Subcutaneous abdominal adipose tissue (tissue), 5 donors: ENCODE data around the gene DDX51.

Experiments used
- H3K27ac ChIP-seq: one replicate; pipeline ENCODE4 v1.7.0; 2013; ENCODE audit warnings: low read depth, mild to moderate bottlenecking, inconsistent platforms, low read length, moderate library complexity
- H3K27me3 ChIP-seq, 5 donors: one replicate each; pipeline ENCODE4 v1.7.0; 2013; ENCODE audit warnings: low read length in 5 of 5, inconsistent platforms in 1 of 5; ENCODE audit not compliant: control insufficient read depth in 5 of 5, insufficient read depth in 4 of 5
- H3K36me3 ChIP-seq, 5 donors: one replicate each; pipeline ENCODE4 v1.7.0; 2013; ENCODE audit warnings: low read length in 5 of 5; ENCODE audit not compliant: control insufficient read depth in 5 of 5, insufficient read depth in 5 of 5
- H3K4me1 ChIP-seq, 5 donors: one replicate each; pipeline ENCODE4 v1.7.0; 2013; ENCODE audit warnings: low read length in 5 of 5, mild to moderate bottlenecking in 3 of 5, moderate library complexity in 1 of 5; ENCODE audit not compliant: control insufficient read depth in 5 of 5, insufficient read depth in 5 of 5
- H3K4me3 ChIP-seq, 5 donors: one replicate each; pipeline ENCODE4 v1.7.0; 2013; ENCODE audit warnings: low read length in 5 of 5, low read depth in 1 of 5
- H3K9ac ChIP-seq, 5 donors: one replicate each; pipeline ENCODE4 v1.7.0; 2013; ENCODE audit warnings: low read length in 5 of 5, mild to moderate bottlenecking in 4 of 5, moderate library complexity in 3 of 5
- H3K9me3 ChIP-seq, 5 donors: one replicate each; pipeline ENCODE4 v1.7.0; 2013; ENCODE audit warnings: low read length in 5 of 5; ENCODE audit not compliant: control insufficient read depth in 5 of 5
- donor health status: healthy.
- donor health status: healthy.
- donor health status: healthy.
- donor health status: healthy.
- donor health status: healthy.

The DDX51 gene

DNA sequence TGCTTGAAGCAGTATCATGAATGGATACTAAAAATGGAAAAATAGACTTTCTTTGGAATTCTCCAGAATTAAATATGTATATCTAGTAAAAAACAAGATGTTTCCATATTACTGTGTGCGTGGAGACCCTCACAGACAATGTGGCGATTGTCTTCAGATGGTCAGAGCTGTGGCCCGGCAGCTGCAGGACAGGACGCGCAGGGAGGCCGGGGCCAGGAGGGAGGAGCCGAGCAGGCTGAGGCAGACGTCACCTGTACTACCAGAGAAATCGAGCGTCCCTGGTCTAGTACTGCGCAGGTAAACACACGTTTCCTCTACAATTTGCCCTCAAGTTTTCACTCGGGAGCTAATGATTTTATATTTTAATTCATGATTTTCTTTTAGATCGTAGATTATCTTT is 22.8 kb downstream of the DDX51 start:
- peaks cover 8 to 87% (median 70%) of the 10 kb centered on the region in 5 donors for H3K36me3 ChIP-seq
- no peak overlapping the region for H3K4me3 ChIP-seq
- no peaks in the 10 kb centered on the region for H3K4me1 ChIP-seq
- no peak overlapping the region for H3K27ac ChIP-seq
- H3K9ac ChIP-seq: no peak overlapping the region
- H3K9me3 ChIP-seq: no peaks in the 10 kb centered on the region
- H3K27me3 ChIP-seq: no peaks in the 10 kb centered on the region

DNA sequence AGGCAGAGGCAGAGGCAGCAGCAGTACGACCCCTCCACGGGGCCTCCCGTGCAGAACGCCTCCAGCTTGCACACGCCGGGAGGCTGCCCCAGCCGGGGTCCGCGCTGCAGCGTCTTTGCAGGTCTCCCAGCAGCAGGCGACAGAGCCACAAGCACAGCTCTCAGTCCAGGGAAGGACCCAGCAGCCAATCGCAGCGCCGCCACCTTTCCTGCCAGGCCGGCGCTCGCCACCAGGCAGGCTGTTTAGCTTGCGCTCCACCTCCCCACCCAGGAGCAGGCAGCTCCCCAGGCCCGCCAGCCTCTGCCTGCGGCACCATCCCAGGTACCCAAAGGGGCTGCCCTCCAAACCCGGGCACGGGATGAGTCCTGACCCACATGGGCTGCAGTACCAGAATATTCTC is 25.2 kb downstream of the DDX51 start:
- no peak overlapping the region for H3K4me3 ChIP-seq
- no peaks in the 10 kb centered on the region for H3K9me3 ChIP-seq
- H3K9ac ChIP-seq: no peak overlapping the region
- H3K27me3 ChIP-seq: no peaks in the 10 kb centered on the region
- no peak overlapping the region for H3K27ac ChIP-seq
- H3K36me3 ChIP-seq: peaks cover 8 to 88% (median 66%) of the 10 kb centered on the region in 5 donors
- H3K4me1 ChIP-seq: no peaks in the 10 kb centered on the region

DNA sequence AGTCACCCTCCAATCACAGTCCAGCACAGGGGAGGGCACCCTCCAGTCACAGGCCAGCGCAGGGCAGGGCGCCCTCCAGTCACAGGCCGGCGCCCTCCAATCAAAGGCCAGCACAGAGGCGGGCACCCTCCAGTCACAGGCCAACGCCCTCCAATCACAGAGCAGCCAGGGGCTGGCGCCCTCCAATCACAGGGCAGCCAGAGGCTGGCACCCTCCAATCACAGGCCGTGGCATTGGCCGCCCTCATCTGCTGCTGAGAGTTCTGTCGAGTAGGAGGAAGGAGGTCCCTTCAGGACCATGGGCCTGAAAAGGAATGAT is 26.6 kb downstream of the DDX51 start:
- Histone ChIP-seq H3K4me3 (no peak overlapping the region), H3K36me3 (peaks cover 9 to 92% (median 73%) of the 10 kb centered on the region in 5 donors), H3K27me3 (no peaks in the 10 kb centered on the region), H3K27ac (no peak overlapping the region), H3K9me3 (no peaks in the 10 kb centered on the region), H3K9ac (no peak overlapping the region), H3K4me1 (no peaks in the 10 kb centered on the region)

DNA sequence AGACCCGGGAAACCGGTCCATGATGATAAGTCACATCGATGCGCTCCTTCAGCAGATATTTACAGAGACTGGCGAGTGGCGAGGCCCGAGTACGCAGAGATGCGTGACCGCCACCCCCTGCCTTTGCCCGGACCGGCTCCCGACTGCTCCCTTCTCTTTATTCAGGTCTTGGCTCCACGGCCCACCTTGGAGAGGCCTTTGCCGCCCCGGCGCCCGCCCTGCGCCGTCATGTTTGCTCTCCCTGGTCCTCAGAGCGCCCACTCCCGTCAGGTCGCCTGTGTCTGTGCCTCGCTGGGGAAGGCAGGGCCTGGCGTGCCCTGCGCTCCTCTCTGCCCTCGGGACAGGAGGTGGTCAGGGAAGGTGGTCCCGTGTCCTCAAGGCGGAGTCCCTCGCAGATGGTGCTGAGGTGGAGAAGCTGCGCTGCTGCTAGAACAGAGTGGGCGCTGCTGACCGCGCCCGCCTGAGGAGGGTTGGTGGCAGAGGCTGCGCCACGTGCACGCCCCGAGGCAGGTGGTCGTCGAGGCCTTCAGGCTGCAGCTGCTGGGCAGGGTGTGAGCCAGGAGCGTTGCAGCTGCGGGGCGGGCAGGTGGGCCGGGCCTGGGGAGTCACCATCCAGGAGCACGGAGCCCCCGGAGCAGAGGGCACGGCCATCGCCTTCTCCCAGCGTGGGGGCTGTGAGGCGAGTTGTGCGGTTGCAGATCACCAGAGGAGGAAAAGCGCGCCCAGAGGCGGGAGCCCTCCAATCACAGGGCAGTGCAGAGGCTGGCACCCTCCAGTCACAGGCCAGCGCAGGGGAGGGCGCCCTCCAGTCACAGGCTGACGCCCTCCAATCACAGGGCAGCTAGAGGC is 27.2 kb downstream of the DDX51 start:
- Histone ChIP-seq H3K36me3 (peaks cover 9 to 89% (median 69%) of the 10 kb centered on the region in 5 donors), H3K9me3 (no peaks in the 10 kb centered on the region), H3K4me3 (no peak overlapping the region), H3K27ac (no peak overlapping the region), H3K4me1 (no peaks in the 10 kb centered on the region), H3K9ac (no peak overlapping the region), H3K27me3 (no peaks in the 10 kb centered on the region)

DNA sequence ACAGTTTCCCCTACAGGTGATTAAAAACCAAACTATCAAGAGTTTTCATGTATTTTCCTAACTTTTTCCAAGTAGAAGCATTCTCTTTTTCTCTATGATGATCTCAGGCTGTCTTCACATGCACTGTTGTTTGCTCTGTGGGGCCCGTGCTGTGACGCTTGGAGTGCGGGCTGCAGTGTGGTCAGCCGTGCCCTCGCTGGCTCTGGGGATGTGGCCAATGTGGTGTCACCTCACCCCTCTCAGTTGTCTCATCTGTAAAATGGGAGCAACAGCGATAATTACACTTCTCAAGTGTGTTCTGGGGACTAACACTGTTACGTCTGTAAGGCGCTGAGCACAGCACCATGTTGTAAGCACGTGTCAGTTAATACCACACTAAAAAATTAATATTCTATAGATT is 28.6 kb downstream of the DDX51 start:
- Histone ChIP-seq H3K9ac (no peak overlapping the region), H3K27ac (no peak overlapping the region), H3K4me3 (no peak overlapping the region), H3K4me1 (no peaks in the 10 kb centered on the region), H3K9me3 (no peaks in the 10 kb centered on the region), H3K36me3 (peaks cover 5 to 88% (median 64%) of the 10 kb centered on the region in 5 donors), H3K27me3 (no peaks in the 10 kb centered on the region)

GRCh38 chr12:132114667-132115066 is 29.5 kb downstream of the DDX51 start:
- Histone ChIP-seq H3K27ac (no peak overlapping the region), H3K9ac (no peak overlapping the region), H3K4me3 (no peak overlapping the region), H3K9me3 (no peaks in the 10 kb centered on the region), H3K36me3 (peaks cover 5 to 86% (median 67%) of the 10 kb centered on the region in 5 donors), H3K4me1 (no peaks in the 10 kb centered on the region), H3K27me3 (no peaks in the 10 kb centered on the region)

- no peaks in the 10 kb centered on the region for H3K4me1 ChIP-seq
- H3K9me3 ChIP-seq: no peaks in the 10 kb centered on the region
- no peak overlapping the region for H3K4me3 ChIP-seq
- H3K9ac ChIP-seq: no peak overlapping the region
- peaks cover 5 to 73% (median 58%) of the 10 kb centered on the region in 5 donors for H3K36me3 ChIP-seq
- H3K27me3 ChIP-seq: no peaks in the 10 kb centered on the region
- H3K27ac ChIP-seq: no peak overlapping the region
Observed at GRCh38 chr12:132111654-132112304, 32.3 kb downstream of the DDX51 start.

GRCh38 chr12:132110677-132111076 is 33.4 kb downstream of the DDX51 start:
- H3K4me3 ChIP-seq: no peak overlapping the region

GRCh38 chr12:132109741-132110140 is 34.4 kb downstream of the DDX51 start:
- no peak overlapping the region for H3K4me3 ChIP-seq
- no peaks in the 10 kb centered on the region for H3K4me1 ChIP-seq
- no peaks in the 10 kb centered on the region for H3K9me3 ChIP-seq
- H3K9ac ChIP-seq: no peak overlapping the region
- H3K36me3 ChIP-seq: peaks cover 5 to 60% (median 46%) of the 10 kb centered on the region in 5 donors
- no peaks in the 10 kb centered on the region for H3K27me3 ChIP-seq
- no peak overlapping the region for H3K27ac ChIP-seq

More at GRCh38 chr12:132110677-132111076, 33.4 kb downstream of the DDX51 start:
- H3K9me3 ChIP-seq: no peaks in the 10 kb centered on the region
- no peak overlapping the region for H3K27ac ChIP-seq
- H3K9ac ChIP-seq: no peak overlapping the region
- no peaks in the 10 kb centered on the region for H3K4me1 ChIP-seq
- peaks cover 5 to 62% (median 48%) of the 10 kb centered on the region in 5 donors for H3K36me3 ChIP-seq
- H3K27me3 ChIP-seq: no peaks in the 10 kb centered on the region

DNA sequence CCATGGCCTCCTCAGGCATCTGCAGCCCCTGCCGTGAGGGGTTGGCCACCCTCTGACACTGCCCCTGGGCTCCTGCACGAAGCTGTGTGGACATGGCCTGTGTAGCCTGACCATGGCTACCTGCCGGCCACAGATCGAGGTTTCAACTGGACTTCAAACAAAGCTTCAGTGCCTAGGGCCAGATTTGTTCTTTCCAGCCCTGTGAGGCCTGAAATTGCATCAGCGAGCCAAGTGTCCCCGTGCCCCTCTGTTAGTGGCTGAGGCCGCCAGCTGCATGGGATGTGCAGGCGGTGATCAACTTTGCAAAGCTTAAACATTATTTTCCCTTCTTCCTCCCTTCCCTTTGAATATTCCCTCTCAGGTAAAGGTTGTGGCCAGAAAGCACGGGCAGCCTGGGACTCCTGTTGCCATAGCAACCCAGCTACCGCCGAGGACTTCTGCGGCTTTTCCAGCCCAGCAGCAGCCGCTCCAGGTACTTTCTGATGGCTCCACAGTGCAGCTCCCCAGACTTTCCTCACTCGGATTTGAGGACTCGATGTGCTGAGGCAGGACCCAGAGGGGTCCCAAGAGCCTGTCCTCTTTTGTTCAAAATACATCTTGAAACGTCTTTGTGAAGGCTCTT is 35.8 kb downstream of the DDX51 start:
- Histone ChIP-seq H3K9ac (no peak overlapping the region), H3K27ac (no peak overlapping the region), H3K36me3 (peaks cover 0 to 46% (median 37%) of the 10 kb centered on the region in 5 donors), H3K4me3 (no peak overlapping the region), H3K9me3 (no peaks in the 10 kb centered on the region), H3K4me1 (no peaks in the 10 kb centered on the region), H3K27me3 (no peaks in the 10 kb centered on the region)
